Stimulated activated naive CD4-positive, alpha-beta T cell treated with Interleukin-2 at 50 U/mL for 16 hours (primary cell): ENCODE measurements around the gene KAT2A.

Experiments used
- DNase-seq: peaks from one replicate; lab custom pipeline; 2025; lab: John Stamatoyannopoulos, UW

Gene KAT2A

GRCh38 chr17:42135664-42136653 is 14.8 kb upstream of the KAT2A start:
- DNase-seq: no peak

- DNase-seq: no peak
Observed at GRCh38 chr17:42135151-42135550, 14.0 kb upstream of the KAT2A start.

DNA sequence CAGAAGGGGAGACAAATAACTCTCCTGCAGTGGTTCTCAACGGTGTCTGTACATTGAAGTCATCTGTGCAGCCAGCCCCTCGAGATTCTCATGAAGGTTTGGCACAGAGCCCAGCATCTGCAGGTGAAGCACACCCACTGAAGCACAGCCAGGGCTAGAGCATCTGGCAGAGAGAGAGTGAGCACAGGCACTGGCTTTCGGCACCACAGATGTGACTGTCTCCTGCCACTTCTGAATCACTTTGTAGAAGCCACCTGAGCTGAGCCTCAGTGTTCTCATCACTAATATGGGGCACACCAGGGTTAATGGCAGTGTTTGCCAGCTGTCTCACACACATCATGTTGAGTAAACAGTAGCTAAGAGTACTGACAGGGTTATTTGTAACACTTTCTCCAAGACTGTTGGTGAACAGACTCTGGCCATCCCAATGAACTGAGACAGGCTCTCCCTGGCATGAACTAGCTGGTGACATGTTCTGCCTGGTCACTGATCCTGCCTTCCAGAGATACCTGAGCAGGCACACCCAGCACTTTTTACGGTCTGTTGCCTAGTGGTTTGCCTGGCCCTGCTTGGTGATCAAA is 12.4 kb upstream of the KAT2A start:
- peak; percentile 8 for DNase-seq

DNA sequence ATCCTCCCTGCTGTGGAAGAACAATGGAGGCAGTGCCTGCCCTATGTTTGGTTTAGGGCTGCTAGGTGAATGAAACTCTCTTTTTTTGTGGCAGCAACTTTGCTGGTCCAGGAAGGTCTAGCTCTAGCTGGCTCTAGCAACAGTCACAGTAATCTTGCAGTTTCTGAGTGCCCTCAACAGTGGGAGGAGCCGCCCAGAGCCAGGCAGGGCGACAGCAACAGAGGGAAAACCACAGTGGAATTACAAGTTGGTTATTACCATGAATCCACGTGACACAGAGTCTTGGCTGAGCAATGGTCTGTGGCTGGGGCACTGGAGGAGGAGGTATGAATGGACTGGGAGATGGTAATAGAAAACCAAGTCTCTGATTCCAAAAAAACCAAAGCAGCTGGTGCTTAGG is 11.8 kb upstream of the KAT2A start:
- peak; percentile 24 for DNase-seq

- no peak for DNase-seq
Observed at GRCh38 chr17:42131981-42132432, 10.8 kb upstream of the KAT2A start.

DNA sequence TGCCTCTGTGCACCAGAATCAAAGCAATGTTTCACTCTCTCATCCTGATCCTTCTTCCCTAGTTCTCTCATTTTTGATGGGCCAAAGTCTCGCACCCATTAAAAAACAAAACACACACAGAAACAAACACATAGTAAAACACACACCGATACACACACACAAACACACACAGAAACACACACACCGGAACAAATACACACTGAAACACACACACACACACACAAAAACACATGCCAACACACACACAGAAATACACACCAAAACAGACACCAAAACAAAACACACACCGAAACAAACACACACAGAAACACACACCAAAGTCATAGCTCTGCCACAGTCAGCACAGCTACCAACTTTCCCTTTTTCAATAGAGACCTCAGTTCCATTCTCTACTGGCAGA is 10.1 kb upstream of the KAT2A start:
- no peak for DNase-seq

DNA sequence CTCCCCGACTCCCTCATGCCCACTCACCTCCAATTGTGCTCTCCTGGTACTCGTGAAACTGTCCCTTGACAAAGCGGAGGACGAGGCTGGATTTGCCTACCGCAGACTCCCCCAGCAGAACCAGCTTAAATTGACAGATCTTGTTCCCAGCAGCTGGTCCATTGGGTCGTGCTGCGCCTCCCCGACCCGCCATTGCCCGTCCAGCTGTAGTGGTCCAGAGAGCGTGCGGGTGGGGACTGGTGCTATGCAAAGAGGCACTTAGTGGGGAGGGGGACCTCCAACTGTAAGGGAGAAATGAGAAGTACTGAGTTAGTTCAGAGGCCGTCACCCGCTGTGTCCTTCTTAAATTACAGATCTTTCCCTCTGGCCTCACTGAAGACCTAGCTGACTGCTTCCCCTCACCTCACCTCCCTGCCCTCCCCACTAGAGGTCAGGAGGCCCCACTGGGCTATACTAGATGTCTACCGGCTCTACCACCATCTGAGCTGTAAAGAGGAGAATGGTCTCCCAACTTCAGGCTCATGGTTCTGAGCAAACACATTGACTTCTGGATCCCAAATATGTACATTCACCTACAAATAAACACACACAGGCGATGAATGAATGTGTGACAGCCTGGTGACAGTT is 9.3 kb upstream of the KAT2A start:
- no peak for DNase-seq

- DNase-seq: no peak
Observed at GRCh38 chr17:42129109-42129837, 8.1 kb upstream of the KAT2A start.

DNA sequence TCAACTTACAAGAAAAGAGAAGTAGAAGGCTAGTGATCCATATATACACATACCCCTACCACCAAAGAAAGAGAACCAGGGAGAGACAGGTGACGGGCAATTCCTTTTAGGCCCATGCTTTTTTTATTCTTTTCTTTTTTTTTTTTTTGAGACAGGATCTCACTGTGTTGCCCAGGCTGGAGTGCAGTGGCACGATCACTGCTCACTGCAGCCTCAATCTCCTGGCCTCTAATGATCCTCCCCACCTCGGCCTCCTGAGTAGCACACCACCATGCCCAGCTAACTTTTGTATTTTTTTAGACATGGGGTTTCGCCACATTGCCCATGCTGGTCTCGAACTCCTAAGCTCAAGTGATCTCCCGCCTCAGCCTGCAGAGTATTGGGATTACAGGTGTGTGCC is 6.2 kb upstream of the KAT2A start:
- DNase-seq: no peak

DNA sequence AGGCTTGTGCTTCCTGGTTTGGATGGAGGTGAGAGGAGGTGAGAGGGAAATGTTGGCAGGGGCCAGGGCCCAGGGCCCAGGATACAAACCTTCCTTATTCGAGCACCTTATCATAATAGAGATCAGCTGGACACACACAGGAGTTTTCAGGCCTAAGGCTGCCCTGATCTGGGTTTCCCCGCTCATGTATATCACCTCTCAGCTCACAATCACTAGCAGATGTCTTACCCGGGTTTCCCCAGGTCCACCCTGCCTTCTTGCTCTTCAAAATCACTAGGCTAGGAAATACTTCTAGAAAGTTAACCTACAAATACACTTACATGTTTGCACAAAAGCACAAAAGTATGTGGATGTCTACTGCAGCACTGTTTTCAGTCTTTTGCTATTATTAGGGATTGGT is 5.7 kb upstream of the KAT2A start:
- no peak for DNase-seq

- DNase-seq: no peak
Observed at GRCh38 chr17:42125565-42125964, 4.4 kb upstream of the KAT2A start.

DNA sequence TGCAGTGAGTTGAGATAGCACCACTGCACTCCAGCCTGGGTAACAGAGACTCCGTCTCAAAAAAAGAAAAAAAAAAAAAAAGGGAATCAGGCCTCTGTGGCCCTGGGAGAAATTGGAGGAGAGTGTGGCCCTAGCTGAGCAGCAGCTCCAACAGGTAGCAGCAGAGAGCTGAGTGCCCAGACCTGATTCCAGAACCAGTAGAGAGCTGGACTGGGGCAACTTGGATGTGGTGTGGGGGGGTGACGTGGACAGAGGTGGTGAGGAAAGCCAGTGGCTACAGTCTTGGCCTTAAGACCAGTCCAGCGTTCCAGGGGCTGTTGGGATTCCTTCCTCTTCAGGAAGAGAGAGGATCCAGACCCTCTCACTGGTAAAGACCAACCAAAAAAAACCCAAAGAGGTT is 3.1 kb upstream of the KAT2A start:
- no peak for DNase-seq

GRCh38 chr17:42122371-42123303 is 1.5 kb upstream of the KAT2A start, which contains the start of gene HSPB9:
Gene HSPB9 (plus strand): TSS chr17:42122804. CDS start chr17:42122851, 47 bp downstream.
- DNase-seq: no peak

DNA sequence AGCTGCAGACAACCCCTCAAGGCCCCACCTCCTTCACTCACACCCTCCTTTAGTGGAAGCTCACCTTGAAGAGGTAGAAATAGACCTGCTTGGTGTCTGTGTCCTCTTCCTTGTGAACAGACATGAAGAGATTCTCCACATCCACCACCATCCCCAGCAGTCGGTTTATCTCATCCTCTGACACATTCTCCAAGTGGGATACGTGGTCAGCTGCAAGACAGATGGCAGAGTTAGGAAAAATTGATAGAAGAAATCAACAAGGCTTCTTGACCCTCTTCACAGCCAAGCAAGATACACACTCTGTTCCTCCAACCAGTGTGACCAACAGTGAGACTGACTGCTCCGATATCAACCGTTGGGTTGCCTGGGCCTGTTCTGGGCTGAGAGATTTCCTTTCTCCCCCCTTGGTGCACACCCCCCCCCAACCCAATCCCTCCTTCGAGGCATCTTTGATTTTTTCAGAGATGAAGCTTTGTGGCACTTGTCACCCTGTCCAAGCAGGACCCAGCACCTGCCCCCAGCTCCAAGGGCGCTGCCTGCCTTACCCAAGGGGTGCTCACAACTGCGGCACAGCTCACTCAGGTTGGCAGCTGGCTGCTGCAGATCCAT is 902 bp downstream of the KAT2A start:
- no peak for DNase-seq

DNA sequence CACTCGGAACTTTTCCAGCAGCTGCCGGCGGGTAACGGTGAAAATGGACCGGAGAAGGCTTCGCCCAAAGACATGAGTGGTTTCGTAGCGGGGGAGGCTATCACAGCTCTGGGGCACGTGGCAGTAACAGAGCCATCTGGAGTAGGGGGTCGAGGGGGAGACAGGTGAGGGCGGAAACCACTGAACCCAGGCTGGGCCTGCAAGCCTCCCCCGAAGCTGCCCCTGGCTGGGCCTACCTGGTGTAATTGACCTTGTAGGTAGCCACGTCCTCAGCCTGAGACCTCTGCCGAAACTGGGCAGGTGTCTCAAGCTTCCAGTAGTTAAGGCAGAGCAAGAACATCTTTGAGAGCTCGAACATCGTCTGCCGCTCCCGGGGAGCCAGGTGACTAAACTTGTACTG is 1.9 kb downstream of the KAT2A start:
- DNase-seq: no peak

GRCh38 chr17:42118545-42118944 is 2.6 kb downstream of the KAT2A start:
- DNase-seq: peak; percentile 12

- DNase-seq: no peak
Observed at GRCh38 chr17:42118126-42118510, 3.0 kb downstream of the KAT2A start.

DNA sequence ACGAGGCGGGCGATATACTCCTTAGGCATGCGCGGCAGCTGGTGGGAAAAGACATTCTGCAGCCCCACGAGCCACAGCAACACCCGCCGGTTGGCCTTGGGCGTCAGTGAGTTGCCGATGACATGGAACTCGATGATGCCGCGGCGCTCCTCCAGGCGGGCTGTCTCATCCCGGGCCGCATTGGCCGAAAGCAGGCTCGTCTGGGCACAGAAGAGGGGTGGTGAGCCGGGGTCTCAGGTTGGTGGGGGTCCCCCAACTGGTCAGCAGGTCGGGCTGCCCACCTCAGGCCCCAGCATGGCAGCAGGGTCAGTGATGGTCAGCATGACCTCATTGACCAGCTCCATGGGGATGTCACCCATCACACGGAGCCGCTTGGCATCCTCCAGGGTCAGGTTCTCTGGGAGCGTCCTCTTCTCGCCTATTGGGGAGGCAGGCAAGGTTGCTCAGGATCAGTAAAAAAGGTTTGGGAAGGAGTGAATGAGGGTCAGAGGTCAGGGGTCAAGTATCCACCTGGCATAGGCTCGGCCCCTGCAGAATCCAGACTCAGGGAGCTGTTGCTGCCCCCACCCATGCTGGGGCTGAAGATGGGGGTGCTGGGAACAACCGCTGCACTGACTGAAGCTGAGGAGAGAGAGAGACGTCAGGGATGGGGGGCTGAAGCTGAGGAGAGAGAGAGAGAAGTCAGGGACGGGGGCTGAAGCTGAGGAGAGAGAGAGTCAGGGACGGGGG is 3.6 kb downstream of the KAT2A start:
- no peak for DNase-seq

- peak; percentile 79 for DNase-seq
Observed at GRCh38 chr17:42116705-42117396, 4.3 kb downstream of the KAT2A start.
